Retinal pigment epithelial cell (primary cell): Measurements from ENCODE around the gene FMO2.
A peak's percentile ranks its signal among the peaks of the same experiment; 100 is the strongest.

ENCODE experiments used
- DNase-seq: peaks from one replicate; pipeline ENCODE4 v3.0.0-alpha.2; 2010; ENCODE audit warnings: low read depth
- H3K4me3 ChIP-seq: 2 replicates; pipeline ENCODE4 v1.5.1; 2011; ENCODE audit warnings: mild to moderate bottlenecking, low read length, control low read depth, moderate library complexity
- TF ChIP-seq, protein P1 (sequence below): conservative IDR thresholded peaks from 2 replicates; pipeline ENCODE4 v1.5.1; 2011; ENCODE audit warnings: low read depth, low read length, control low read depth, inconsistent platforms

Gene FMO2

GRCh38 chr1:171206204-171206977 is 21.3 kb downstream of the FMO2 start:
- DNase-seq, result no peak

GRCh38 chr1:171206978-171207355 is 21.9 kb downstream of the FMO2 start:
- DNase-seq, result no peak
- no peak overlapping the region for H3K4me3 ChIP-seq
- TF ChIP-seq, protein P1, sequence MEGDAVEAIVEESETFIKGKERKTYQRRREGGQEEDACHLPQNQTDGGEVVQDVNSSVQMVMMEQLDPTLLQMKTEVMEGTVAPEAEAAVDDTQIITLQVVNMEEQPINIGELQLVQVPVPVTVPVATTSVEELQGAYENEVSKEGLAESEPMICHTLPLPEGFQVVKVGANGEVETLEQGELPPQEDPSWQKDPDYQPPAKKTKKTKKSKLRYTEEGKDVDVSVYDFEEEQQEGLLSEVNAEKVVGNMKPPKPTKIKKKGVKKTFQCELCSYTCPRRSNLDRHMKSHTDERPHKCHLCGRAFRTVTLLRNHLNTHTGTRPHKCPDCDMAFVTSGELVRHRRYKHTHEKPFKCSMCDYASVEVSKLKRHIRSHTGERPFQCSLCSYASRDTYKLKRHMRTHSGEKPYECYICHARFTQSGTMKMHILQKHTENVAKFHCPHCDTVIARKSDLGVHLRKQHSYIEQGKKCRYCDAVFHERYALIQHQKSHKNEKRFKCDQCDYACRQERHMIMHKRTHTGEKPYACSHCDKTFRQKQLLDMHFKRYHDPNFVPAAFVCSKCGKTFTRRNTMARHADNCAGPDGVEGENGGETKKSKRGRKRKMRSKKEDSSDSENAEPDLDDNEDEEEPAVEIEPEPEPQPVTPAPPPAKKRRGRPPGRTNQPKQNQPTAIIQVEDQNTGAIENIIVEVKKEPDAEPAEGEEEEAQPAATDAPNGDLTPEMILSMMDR, result no peak

More at GRCh38 chr1:171206204-171206977, 21.3 kb downstream of the FMO2 start:
- TF ChIP-seq, protein P1, result no peak
- no peak overlapping the region for H3K4me3 ChIP-seq

GRCh38 chr1:171207377-171207776 is 22.3 kb downstream of the FMO2 start:
- TF ChIP-seq, protein P1, result no peak
- H3K4me3 ChIP-seq, result no peak overlapping the region
- no peak for DNase-seq

DNA sequence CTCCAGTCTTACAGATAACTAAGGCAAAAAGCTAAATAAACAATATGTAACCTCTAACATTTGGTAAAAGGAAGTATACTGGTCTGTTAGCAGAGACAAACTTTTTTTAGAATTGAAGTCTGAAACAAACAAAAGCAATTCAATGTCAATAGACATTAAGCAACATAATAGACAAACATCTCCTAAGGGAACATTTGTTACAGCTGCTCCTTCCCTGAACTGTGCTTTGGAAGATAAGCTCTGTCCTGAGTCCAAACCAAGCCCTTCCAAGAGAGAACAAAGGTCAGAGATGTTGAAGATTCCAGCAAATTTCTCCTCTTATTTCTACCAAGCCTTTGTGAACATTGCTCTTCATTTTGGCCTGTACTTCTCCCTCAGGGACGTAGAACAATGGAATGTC is 25.3 kb downstream of the FMO2 start:
- TF ChIP-seq, protein P1, result no peak
- DNase-seq, result no peak
- no peak overlapping the region for H3K4me3 ChIP-seq

DNA sequence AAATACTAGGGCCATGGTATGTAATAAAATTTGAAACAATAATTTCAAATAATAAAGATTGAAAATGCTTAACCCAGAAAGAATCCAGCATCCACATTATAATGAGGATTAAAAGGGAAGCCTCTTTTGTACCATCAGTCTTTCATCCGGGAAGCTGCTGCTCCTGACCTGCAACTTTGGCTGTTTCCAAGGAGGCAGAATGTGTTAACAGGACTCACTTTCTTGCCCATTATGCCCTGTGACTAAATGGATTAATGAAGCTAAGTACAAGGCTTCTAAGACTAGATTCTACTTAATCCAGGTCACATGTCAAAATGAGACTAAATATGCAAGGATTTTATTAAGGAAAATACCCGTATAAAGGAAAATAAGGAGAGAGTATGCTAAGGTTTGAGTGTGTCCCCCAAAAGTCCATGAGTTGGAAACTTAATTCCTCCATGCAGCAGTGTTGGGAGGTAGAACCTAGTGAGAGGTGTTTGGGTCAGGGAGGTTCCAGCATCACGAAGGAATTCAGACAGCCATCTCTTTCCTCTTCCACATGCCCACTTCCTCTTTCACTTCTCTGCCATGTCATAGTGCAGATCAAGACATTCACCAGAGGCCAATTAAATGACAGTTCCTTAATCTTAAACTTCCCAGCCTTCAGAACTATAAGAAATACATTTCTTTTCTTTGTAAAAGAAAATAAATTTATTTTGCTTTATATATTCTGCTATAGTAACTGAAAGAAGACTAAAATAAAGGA is 27.7 kb downstream of the FMO2 start:
- peak; percentile 75 for DNase-seq
- no peak overlapping the region for H3K4me3 ChIP-seq
- TF ChIP-seq, protein P1, result no peak

DNA sequence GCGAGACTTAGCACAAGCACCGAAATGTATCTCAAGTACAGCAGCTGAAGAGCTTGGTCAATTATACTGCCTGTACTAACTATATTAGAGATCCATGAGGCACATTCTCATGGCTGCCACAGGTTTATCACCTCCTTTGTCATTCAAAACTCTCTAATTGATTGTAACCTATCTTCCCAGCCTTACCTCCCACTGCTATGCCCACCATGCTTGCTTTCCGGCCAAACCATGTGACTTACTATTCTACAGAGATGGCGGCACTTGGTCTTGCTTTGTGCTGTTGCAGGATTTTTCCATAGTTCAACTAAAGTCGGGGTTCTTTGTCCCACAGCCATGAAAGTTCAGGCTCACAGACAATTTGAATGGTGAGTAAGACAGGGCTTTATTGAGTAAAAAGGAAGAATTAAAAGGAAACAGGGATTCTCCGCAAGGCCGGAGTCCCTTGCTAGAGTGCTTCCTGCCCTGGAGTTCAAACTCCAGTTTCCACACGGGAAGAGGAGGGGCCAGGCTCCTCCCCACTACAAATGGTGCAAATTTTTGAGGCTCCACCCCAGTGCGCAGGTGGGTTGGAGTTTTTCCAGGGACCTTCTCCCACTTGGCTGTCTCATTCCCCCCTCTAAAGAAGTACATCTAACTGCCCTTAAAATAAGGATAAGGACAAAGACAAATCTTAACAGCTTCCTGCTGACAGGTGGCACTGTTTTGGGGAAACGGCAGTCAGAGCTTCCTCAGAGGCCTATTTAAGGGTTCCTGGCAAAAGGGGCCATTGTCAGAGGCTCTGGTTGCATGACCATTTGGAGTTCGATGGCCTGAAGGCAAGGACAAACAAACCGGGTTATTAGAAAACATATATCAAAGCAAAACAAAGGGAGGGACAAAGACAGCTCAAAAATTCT is 28.7 kb downstream of the FMO2 start:
- no peak overlapping the region for H3K4me3 ChIP-seq
- TF ChIP-seq, protein P1, result no peak
- DNase-seq, result no peak
